Spleen (tissue), 11 donors: ENCODE measurements around the gene PTHLH. TPM values are rescaled to one million over a fixed set of nuclear protein-coding genes. Genes with fewer than 3 reads are reported as not detected.

Experiments
- DNase-seq: peaks from one replicate; pipeline ENCODE4 v3.0.0-alpha.2; 2020
- H3K27ac ChIP-seq, 8 donors: fragments of 200-600 bp; sonication (generic) in 7 of 8; 1 replicate in 4 of 8; 2 replicates in 4 of 8; pipeline versions ENCODE4 v1.5.0 to v1.8.0; 2016 to 2021; ENCODE audit warnings: inconsistent platforms in 4 of 8, mild to moderate bottlenecking in 4 of 8, moderate library complexity in 1 of 8
- H3K27me3 ChIP-seq, 7 donors: fragments of 200-600 bp; sonication (generic) in 6 of 7; replicated peaks in 1 of 7; 1 replicate in 4 of 7; 2 replicates in 3 of 7; pipeline versions ENCODE4 v1.5.0 to v1.8.0; 2016 to 2021; ENCODE audit warnings: inconsistent platforms in 3 of 7, mild to moderate bottlenecking in 1 of 7
- H3K36me3 ChIP-seq, 6 donors: fragments of 200-600 bp; sonication (generic) in 5 of 6; 1 replicate in 4 of 6; 2 replicates in 2 of 6; pipeline versions ENCODE4 v1.5.0 to v1.8.0; 2016 to 2021; ENCODE audit warnings: inconsistent platforms in 2 of 6
- H3K4me1 ChIP-seq, 6 donors: fragments of 200-600 bp; sonication (generic) in 5 of 6; 1 replicate in 3 of 6; 2 replicates in 3 of 6; pipeline versions ENCODE4 v1.5.0 to v1.8.0; 2016 to 2021; ENCODE audit warnings: inconsistent platforms in 3 of 6
- H3K4me3 ChIP-seq, 8 donors: fragments of 200-600 bp; sonication (generic) in 7 of 8; 1 replicate in 4 of 8; 2 replicates in 4 of 8; pipeline versions ENCODE4 v1.5.0 to v1.8.0; 2016 to 2021; ENCODE audit warnings: inconsistent platforms in 4 of 8, mild to moderate bottlenecking in 4 of 8, moderate library complexity in 2 of 8
- H3K9me3 ChIP-seq, 8 donors: fragments of 200-600 bp; sonication (generic) in 7 of 8; 1 replicate in 4 of 8; 2 replicates in 4 of 8; pipeline versions ENCODE4 v1.5.0 to v1.8.0; 2016 to 2021; ENCODE audit warnings: inconsistent platforms in 4 of 8
- POLR2A ChIP-seq, 3 donors: fragments of 450-650 bp; IDR thresholded peaks; one replicate each; pipeline ENCODE4 v1.5.1; 2017; ENCODE audit warnings: antibody characterized with exemption in 3 of 3, mild to moderate bottlenecking in 1 of 3
- POLR2AphosphoS5 ChIP-seq, 3 donors: sonication (generic); formaldehyde crosslinking; IDR thresholded peaks; one replicate each; pipeline ENCODE4 v1.5.1; 2017; ENCODE audit warnings: antibody characterized with exemption in 3 of 3
- WGBS, 5 donors: extraction: QIAGEN DNeasy Blood & Tissue Kit in 3 of 5; methylation state at CpG; one replicate each; pipeline versions ENCODE4 v1.1.5 to v1.1.7; 2013 to 2018; 5-methylcytosine and 5-hydroxymethylcytosine counted together
- intact Hi-C: fragments of 100-400 bp; cut with DNase I; formaldehyde crosslinking; loops from one replicate; pipeline ENCODE4 v1.15.0; 2023; ENCODE audit warnings: low total_unique reads
- polyA plus RNA-seq, 3 donors: library from polyadenylated mRNA; stranded (reverse); fragments of 200-250 nt; gene quantifications; one replicate each; pipeline ENCODE4 v1.2.1, GENCODE V29; 2013
- total RNA-seq, 7 donors: library from RNA; depleted of rRNA in 3 of 7; stranded (reverse); fragments of >200 nt in 3 of 7; fragmentation: NEBNext Ultra II Directional in 4 of 7; extraction: Animal tissue kit (Norgen Biotek cat#: 25700) in 4 of 7; gene quantifications; one replicate each; pipeline versions ENCODE4 v1.1.0 to v1.2.1, GENCODE V29; 2016 to 2021
- TF ChIP-seq, protein P1 (sequence below), 11 experiments: fragments of 200-600 bp in 7 of 11; fragments of 450-650 bp in 4 of 11; sonication (generic) in 4 of 11; IDR thresholded peaks in 8 of 11; conservative IDR thresholded peaks in 3 of 11; 1 replicate in 7 of 11; 2 replicates in 4 of 11; pipeline versions ENCODE4 v1.4.0 to v1.8.0; 2016 to 2021; ENCODE audit warnings: antibody characterized with exemption in 11 of 11, inconsistent platforms in 4 of 11, mild to moderate bottlenecking in 1 of 11
- donor health status: healthy with polysubstance abuse.
- donor health status: DM: no; HTN: no; CAD: no; lungs with moderate emphysema.
- donor health status: DM: no; HTN: no; CAD: no.
- donor health status: Bipolar disorder and iron deficiency.
- donor health status: healthy.
- donor health status: DM: no; HTN: no; CAD: no.
- donor health status: DM: yes; HTN: yes; CAD: no.

The PTHLH gene
- total and polyA plus RNA-seq, 10 donors: 0.30 to 3.2 (median 1.8) TPM; not detected in 1

DNA sequence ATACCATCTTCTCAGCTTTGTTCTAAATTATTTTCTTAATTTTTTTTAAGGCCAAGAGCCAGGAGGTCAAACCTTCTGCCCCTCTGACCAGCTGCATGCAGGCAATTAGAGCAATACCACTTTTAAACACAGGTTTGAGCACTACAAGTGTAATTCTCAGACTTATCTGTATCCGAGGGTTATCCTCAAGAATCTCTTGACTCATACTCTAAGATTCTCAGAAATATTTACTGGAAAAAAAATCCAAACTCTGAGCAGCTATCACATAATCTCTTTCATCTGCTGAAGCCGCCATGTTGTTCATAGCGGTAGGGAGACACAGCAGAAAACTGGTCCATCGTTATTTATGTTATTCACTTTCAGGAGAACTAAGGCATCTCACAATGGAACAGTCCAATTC lies 27.4 kb upstream of the PTHLH start:
- TF ChIP-seq POLR2A (IDR thresholded peaks at IDR 0.05) (no peak), POLR2AphosphoS5 (IDR thresholded peaks at IDR 0.05) (no peak)
- TF ChIP-seq, protein P1, sequence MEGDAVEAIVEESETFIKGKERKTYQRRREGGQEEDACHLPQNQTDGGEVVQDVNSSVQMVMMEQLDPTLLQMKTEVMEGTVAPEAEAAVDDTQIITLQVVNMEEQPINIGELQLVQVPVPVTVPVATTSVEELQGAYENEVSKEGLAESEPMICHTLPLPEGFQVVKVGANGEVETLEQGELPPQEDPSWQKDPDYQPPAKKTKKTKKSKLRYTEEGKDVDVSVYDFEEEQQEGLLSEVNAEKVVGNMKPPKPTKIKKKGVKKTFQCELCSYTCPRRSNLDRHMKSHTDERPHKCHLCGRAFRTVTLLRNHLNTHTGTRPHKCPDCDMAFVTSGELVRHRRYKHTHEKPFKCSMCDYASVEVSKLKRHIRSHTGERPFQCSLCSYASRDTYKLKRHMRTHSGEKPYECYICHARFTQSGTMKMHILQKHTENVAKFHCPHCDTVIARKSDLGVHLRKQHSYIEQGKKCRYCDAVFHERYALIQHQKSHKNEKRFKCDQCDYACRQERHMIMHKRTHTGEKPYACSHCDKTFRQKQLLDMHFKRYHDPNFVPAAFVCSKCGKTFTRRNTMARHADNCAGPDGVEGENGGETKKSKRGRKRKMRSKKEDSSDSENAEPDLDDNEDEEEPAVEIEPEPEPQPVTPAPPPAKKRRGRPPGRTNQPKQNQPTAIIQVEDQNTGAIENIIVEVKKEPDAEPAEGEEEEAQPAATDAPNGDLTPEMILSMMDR (IDR thresholded peaks at IDR 0.05 in 8 of 11, conservative IDR thresholded peaks at IDR 0.05 in 3 of 11): no peak
- intact Hi-C loops: no loop called here
- H3K4me1 ChIP-seq: no peaks in the 10 kb centered on the region

DNA sequence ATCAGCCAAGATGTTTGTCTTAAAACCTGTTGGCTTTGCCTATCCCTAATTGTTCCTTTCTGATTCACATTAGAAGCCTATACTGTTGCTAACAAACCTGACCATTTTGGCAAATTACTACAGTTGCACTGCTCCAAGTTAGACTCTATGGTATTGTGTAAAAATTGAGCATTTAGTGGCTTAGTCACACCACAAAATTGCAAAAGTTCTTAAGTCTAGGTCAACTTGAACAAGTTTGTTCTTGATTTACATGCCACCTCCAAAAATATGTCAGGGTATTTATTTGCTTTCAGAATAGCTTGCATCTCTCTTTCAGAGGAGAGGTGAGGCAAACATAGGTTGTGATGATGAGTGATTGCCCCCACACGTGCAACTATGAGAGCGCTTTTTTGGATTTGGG lies 27.0 kb upstream of the PTHLH start:
- H3K36me3 ChIP-seq: no peaks in the 10 kb centered on the region
- no peaks in the 10 kb centered on the region for H3K27me3 ChIP-seq
- WGBS, 5 donors: 82 to 96% (median 89%) methylated on average over 2 of the region's 2 CpGs
- no peak overlapping the region for H3K27ac ChIP-seq
- TF ChIP-seq, protein P1 (IDR thresholded peaks at IDR 0.05 in 8 of 11, conservative IDR thresholded peaks at IDR 0.05 in 3 of 11): no peak
- TF ChIP-seq POLR2A (IDR thresholded peaks at IDR 0.05) (no peak), POLR2AphosphoS5 (IDR thresholded peaks at IDR 0.05) (no peak)
- no peak for DNase-seq
- intact Hi-C loops: no loop called here
- no peaks in the 10 kb centered on the region for H3K4me1 ChIP-seq
- no peaks in the 10 kb centered on the region for H3K9me3 ChIP-seq
- H3K4me3 ChIP-seq: no peak overlapping the region

More for the DNA sequence above, 27.4 kb upstream of the PTHLH start:
- WGBS, 5 donors: 87 to 94% (median 94%) methylated on average over 4 of the region's 4 CpGs
- Histone ChIP-seq H3K27me3 (no peaks in the 10 kb centered on the region), H3K27ac (no peak overlapping the region), H3K9me3 (no peaks in the 10 kb centered on the region), H3K36me3 (no peaks in the 10 kb centered on the region), H3K4me3 (no peak overlapping the region)
- DNase-seq: no peak

DNA sequence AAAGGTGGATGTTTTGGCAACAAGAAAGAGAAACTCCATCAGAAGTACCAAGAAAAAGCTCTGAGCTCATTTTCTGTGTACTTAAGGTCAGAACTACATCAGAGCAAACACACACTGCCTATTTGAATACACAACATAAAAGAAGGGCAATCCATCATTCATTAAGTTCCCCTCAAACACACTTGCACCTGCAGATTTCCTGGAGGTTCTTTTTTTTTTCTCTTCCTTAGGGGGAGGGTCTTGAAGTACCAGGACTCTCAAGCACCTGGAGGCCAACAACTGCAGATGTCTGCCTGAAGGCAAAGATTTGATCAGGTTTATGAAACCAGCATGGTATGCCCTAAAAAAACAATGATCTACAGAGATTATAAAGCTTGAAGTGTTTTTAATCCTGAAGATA lies 26.1 kb upstream of the PTHLH start:
- H3K27ac ChIP-seq: no peak overlapping the region
- intact Hi-C loops: no loop called here
- no peaks in the 10 kb centered on the region for H3K9me3 ChIP-seq
- H3K4me1 ChIP-seq: no peaks in the 10 kb centered on the region
- H3K4me3 ChIP-seq: no peak overlapping the region
- no peak for TF ChIP-seq POLR2AphosphoS5 (IDR thresholded peaks at IDR 0.05)
- TF ChIP-seq, protein P1 (IDR thresholded peaks at IDR 0.05 in 8 of 11, conservative IDR thresholded peaks at IDR 0.05 in 3 of 11): no peak
- no peak for TF ChIP-seq POLR2A (IDR thresholded peaks at IDR 0.05)
- no peaks in the 10 kb centered on the region for H3K36me3 ChIP-seq
- DNase-seq: no peak
- no peaks in the 10 kb centered on the region for H3K27me3 ChIP-seq

DNA sequence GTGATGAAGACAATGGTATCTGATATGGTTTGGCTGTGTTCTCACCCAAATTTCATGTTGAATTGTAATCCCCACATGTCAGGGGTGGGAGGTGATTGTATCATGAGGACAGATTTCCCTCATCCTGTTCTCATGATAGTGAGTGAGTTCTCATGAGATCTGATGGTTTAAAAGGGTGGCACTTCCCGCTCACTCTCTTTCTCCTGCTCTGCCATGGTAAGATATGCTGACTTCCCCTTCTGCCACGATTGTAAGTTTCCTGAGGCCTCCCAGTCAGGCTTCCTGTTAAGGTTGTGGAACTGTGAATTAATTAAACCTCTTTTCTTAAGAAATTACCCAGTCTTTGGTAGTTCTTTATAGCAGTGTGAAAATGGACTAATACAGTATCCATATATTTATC lies 25.6 kb upstream of the PTHLH start:
- intact Hi-C loops: no loop called here
- H3K36me3 ChIP-seq: no peaks in the 10 kb centered on the region
- no peaks in the 10 kb centered on the region for H3K4me1 ChIP-seq
- H3K9me3 ChIP-seq: no peaks in the 10 kb centered on the region
- TF ChIP-seq, protein P1 (IDR thresholded peaks at IDR 0.05 in 8 of 11, conservative IDR thresholded peaks at IDR 0.05 in 3 of 11): no peak
- TF ChIP-seq POLR2A (IDR thresholded peaks at IDR 0.05) (no peak), POLR2AphosphoS5 (IDR thresholded peaks at IDR 0.05) (no peak)
- H3K27me3 ChIP-seq: no peaks in the 10 kb centered on the region
- DNase-seq: no peak
- H3K4me3 ChIP-seq: no peak overlapping the region
- H3K27ac ChIP-seq: no peak overlapping the region
- WGBS, 5 donors: 51 to 63% (median 53%) methylated on average over 2 of the region's 2 CpGs
